K562 (cell line): ENCODE measurements around the gene ROS1. TPM values are rescaled to one million over a fixed set of nuclear protein-coding genes. Genes with fewer than 3 reads are reported as not detected.
A peak's percentile ranks its signal among the peaks of the same experiment; 100 is the strongest.

Experiments
- ATAC-seq: fragments of 200-7000 bp; cut with Tn5 transposase; 3 replicates; pipeline ENCODE4 v1.9.1; 2020; ENCODE audit warnings: moderate library complexity
- BruUV-seq: library from RNA; stranded (reverse); fragments of 400-500 nt; replicated peaks from 2 replicates; lab custom pipeline; 2021; lab: Mats Ljungman, UMichigan
- CTCF ChIA-PET: fragments of 300-600 bp; formaldehyde crosslinking; extraction: SDS; loops from one replicate; lab custom pipeline; 2021; ENCODE audit warnings: low intra/inter-chr PET ratio; lab: Yijun Ruan, JAX
- POLR2A ChIA-PET: fragments of 300-600, 350-650 bp; sonication (Branson Sonifier 250); formaldehyde crosslinking; extraction: SDS; loops from one replicate; lab custom pipeline; 2021; ENCODE audit warnings: antibody characterized with exemption, inconsistent platforms; lab: Yijun Ruan, JAX
- DNase-seq, 4 experiments: peaks; one replicate each; pipeline versions ENCODE4 v3.0.0 to v3.0.0-alpha.2; 2011 to 2018; ENCODE audit warnings: low spot score in 3 of 4, mixed read lengths in 3 of 4; ENCODE audit errors: extremely low read depth in 1 of 4
- FAIRE-seq: peaks from 2 replicates; lab custom pipeline; 2011; peaks lifted over from hg19 to GRCh38; lab: Jason Lieb, UNC
- H2AFZ ChIP-seq: 2 replicates; pipeline ENCODE4 v1.6.0; 2011; ENCODE audit warnings: low read depth, low read length, control low read depth, inconsistent platforms
- H3K27ac ChIP-seq: fragments of 200-600 bp; 3 replicates; pipeline ENCODE4 v1.8.0; 2011; ENCODE audit warnings: low read depth, mild to moderate bottlenecking, control low read depth, inconsistent platforms, low read length, moderate library complexity, mixed read lengths; ENCODE audit errors: extremely low read depth
- H3K27me3 ChIP-seq, 2 experiments: fragments of 300-600 bp in 1 of 2; 2 replicates in 1 of 2; 3 replicates in 1 of 2; pipeline versions ENCODE4 v1.6.0 to v1.8.0; 2011; ENCODE audit warnings: inconsistent platforms in 2 of 2, low read length in 2 of 2, mild to moderate bottlenecking in 1 of 2, mixed read lengths in 1 of 2, moderate library complexity in 1 of 2; ENCODE audit not compliant: control insufficient read depth in 2 of 2, insufficient read depth in 2 of 2
- H3K36me3 ChIP-seq: fragments of 300-600 bp; 3 replicates; pipeline ENCODE4 v1.8.0; 2011; ENCODE audit warnings: mild to moderate bottlenecking, low read length, inconsistent platforms; ENCODE audit not compliant: control insufficient read depth, insufficient read depth
- H3K4me1 ChIP-seq, 2 experiments: fragments of 200-600 bp in 1 of 2; replicated peaks in 1 of 2; 2 replicates in 1 of 2; 3 replicates in 1 of 2; pipeline versions ENCODE4 v1.5.1 to v1.8.0; 2011; ENCODE audit warnings: inconsistent platforms in 2 of 2, low read length in 2 of 2, mild to moderate bottlenecking in 1 of 2, mixed read lengths in 1 of 2, moderate library complexity in 1 of 2; ENCODE audit not compliant: control insufficient read depth in 2 of 2, insufficient read depth in 2 of 2
- H3K4me2 ChIP-seq: 2 replicates; pipeline ENCODE4 v1.6.1; 2011; ENCODE audit warnings: low read length, control low read depth, inconsistent platforms, mixed read lengths; ENCODE audit not compliant: insufficient read depth
- H3K4me3 ChIP-seq: fragments of 200-600 bp; sonication (generic), shearing (Covaris generic); 2 replicates; pipeline ENCODE4 v1.5.1; 2016; ENCODE audit warnings: control low read depth, inconsistent platforms
- H3K79me2 ChIP-seq: fragments of 200-600 bp; 3 replicates; pipeline ENCODE4 v1.8.0; 2011; ENCODE audit warnings: low read length, inconsistent platforms; ENCODE audit not compliant: control insufficient read depth, insufficient read depth
- H3K9ac ChIP-seq, 2 experiments: 2 replicates each; pipeline versions ENCODE4 v1.6.0 to v1.6.1; 2011; ENCODE audit warnings: low read depth in 2 of 2, low read length in 2 of 2, control low read depth in 1 of 2, inconsistent platforms in 1 of 2, mild to moderate bottlenecking in 1 of 2, mixed read lengths in 1 of 2; ENCODE audit not compliant: insufficient read depth in 1 of 2
- H3K9me1 ChIP-seq: one replicate; pipeline ENCODE4 v1.6.0; 2011; ENCODE audit warnings: inconsistent platforms, mild to moderate bottlenecking, low read length, moderate library complexity; ENCODE audit not compliant: control insufficient read depth, insufficient read depth
- H3K9me3 ChIP-seq: replicated peaks from 2 replicates; pipeline ENCODE4 v1.5.1; 2011; ENCODE audit warnings: low read depth, low read length, inconsistent platforms; ENCODE audit not compliant: control insufficient read depth, insufficient read depth
- H4K20me1 ChIP-seq: replicated peaks from 2 replicates; pipeline ENCODE4 v1.6.1; 2011; ENCODE audit warnings: low read length, inconsistent platforms, mixed read lengths; ENCODE audit not compliant: control insufficient read depth, insufficient read depth
- ELF2 ChIP-seq: fragments of 250-450 bp; sonication (Bioruptor Pico); IDR thresholded peaks from 2 replicates; pipeline ENCODE4 v1.5.0; 2021; ENCODE audit warnings: mild to moderate bottlenecking
- FOXJ3 ChIP-seq: sonication (generic); formaldehyde crosslinking; IDR thresholded peaks from 2 replicates; pipeline ENCODE4 v1.4.0; 2020; ENCODE audit warnings: mild to moderate bottlenecking, missing genetic modification reagents
- NFIC ChIP-seq: fragments of 450-650 bp; IDR thresholded peaks from 2 replicates; pipeline ENCODE4 v1.6.1; 2017; ENCODE audit warnings: mild to moderate bottlenecking, inconsistent platforms
- PURB ChIP-seq: sonication (generic); formaldehyde crosslinking; IDR thresholded peaks from 2 replicates; pipeline ENCODE4 v1.9.0; 2021; ENCODE audit warnings: low read depth, mild to moderate bottlenecking, missing genetic modification reagents
- PYGO2 ChIP-seq: fragments of 450-650 bp; IDR thresholded peaks from 2 replicates; pipeline ENCODE4 v1.6.1; 2016; ENCODE audit warnings: mild to moderate bottlenecking, missing genetic modification characterization, moderate library complexity, missing compliant biosample characterization
- RUNX1 ChIP-seq: sonication (generic); IDR thresholded peaks from 2 replicates; pipeline ENCODE4 v1.6.1; 2016; ENCODE audit warnings: antibody characterized with exemption, low read depth
- ZC3H8 ChIP-seq: fragments of 450-650 bp; IDR thresholded peaks from 2 replicates; pipeline ENCODE4 v1.6.1; 2017
- ZNF133 ChIP-seq: fragments of 250-450 bp; sonication (Bioruptor Pico); IDR thresholded peaks from 2 replicates; pipeline ENCODE4 v1.4.0; 2020; ENCODE audit warnings: mild to moderate bottlenecking
- ZNF436 ChIP-seq: fragments of 250-450, 450-650 bp; sonication (Bioruptor Pico); formaldehyde crosslinking; IDR thresholded peaks from 2 replicates; pipeline ENCODE4 v1.7.0; 2020; ENCODE audit warnings: mild to moderate bottlenecking
- ZNF764 ChIP-seq: fragments of 250-450 bp; sonication (Bioruptor Pico); IDR thresholded peaks from 2 replicates; pipeline ENCODE4 v1.4.0; 2020; ENCODE audit warnings: low read depth, mild to moderate bottlenecking, moderate library complexity
- WGBS: fragments of 100-300 bp; shearing (Covaris generic); methylation state at CpG from one replicate; pipeline ENCODE4 v1.1.6; 2016; ENCODE audit warnings: low coverage, mixed read lengths; ENCODE audit not compliant: insufficient coverage; ENCODE audit errors: missing lambda C conversion rate; 5-methylcytosine and 5-hydroxymethylcytosine counted together
- in situ Hi-C: fragments of 300-500 bp; cut with MboI; formaldehyde crosslinking; loops from 4 replicates; pipeline ENCODE4 v1.15.0; 2018; ENCODE audit warnings: inconsistent platforms, mixed read lengths
- intact Hi-C: fragments of 100-400 bp; cut with micrococcal nuclease; formaldehyde crosslinking; loops from 2 replicates; pipeline ENCODE4 v1.14.2; 2022
- polyA plus RNA-seq, 8 experiments: library from polyadenylated mRNA; depleted of rRNA in 4 of 8; stranded (reverse) in 5 of 8; unstranded in 3 of 8; fragments of >200 nt; fragmentation: Nextera tagmentation in 2 of 8; fragmentation: Illumina TruSeq in 1 of 8; extraction: Ambion mirVana in 2 of 8; extraction: Trizol in 1 of 8; gene quantifications; 2 replicates each; pipeline versions ENCODE4 v1.2.1 to v1.2.3, GENCODE V29; 2011 to 2014; ENCODE audit warnings: inconsistent platforms in 1 of 8, missing spikeins in 1 of 8
- total RNA-seq, 7 experiments: library from RNA; depleted of rRNA in 6 of 7; stranded (reverse); fragments of >200 nt in 6 of 7; fragmentation: Illumina TruSeq in 2 of 7; extraction: Trizol in 2 of 7; gene quantifications; 2 replicates each; pipeline versions ENCODE4 v1.2.1 to v1.2.3, GENCODE V29; 2011 to 2021; ENCODE audit warnings: low replicate concordance in 1 of 7
- TF ChIP-seq, protein P1 (sequence below): IDR thresholded peaks from 3 replicates; pipeline ENCODE4 v1.6.1; 2011; ENCODE audit warnings: borderline replicate concordance, mild to moderate bottlenecking; ENCODE audit not compliant: insufficient read length, insufficient read depth
- TF ChIP-seq, protein P2 (sequence below): fragments of 250-450 bp; sonication (Bioruptor Pico); IDR thresholded peaks from 2 replicates; pipeline ENCODE4 v1.5.1; 2021; ENCODE audit warnings: mild to moderate bottlenecking
- TF ChIP-seq, protein P3 (sequence below): fragments of 250-450 bp; sonication (Bioruptor Pico); IDR thresholded peaks from 2 replicates; pipeline ENCODE4 v1.8.0; 2022; ENCODE audit warnings: inconsistent platforms, mild to moderate bottlenecking, moderate library complexity, borderline replicate concordance
- TF ChIP-seq, protein P4 (sequence below): fragments of 450-650 bp; formaldehyde crosslinking; IDR thresholded peaks from 2 replicates; pipeline ENCODE4 v1.4.0; 2022; ENCODE audit warnings: missing genetic modification characterization
- TF ChIP-seq, protein P5 (sequence below): fragments of 200-800 bp; sonication (Bioruptor generic); IDR thresholded peaks from 2 replicates; pipeline ENCODE4 v1.6.1; 2017; ENCODE audit warnings: missing genetic modification characterization, missing compliant biosample characterization

The ROS1 gene
- total and polyA plus RNA-seq, 9 of the 15 experiments (the other 6 are each of a cell fraction or from before 2014, with no cell fraction given), result under 0.01 to 0.16 (median 0.04) TPM; not detected in 6

DNA sequence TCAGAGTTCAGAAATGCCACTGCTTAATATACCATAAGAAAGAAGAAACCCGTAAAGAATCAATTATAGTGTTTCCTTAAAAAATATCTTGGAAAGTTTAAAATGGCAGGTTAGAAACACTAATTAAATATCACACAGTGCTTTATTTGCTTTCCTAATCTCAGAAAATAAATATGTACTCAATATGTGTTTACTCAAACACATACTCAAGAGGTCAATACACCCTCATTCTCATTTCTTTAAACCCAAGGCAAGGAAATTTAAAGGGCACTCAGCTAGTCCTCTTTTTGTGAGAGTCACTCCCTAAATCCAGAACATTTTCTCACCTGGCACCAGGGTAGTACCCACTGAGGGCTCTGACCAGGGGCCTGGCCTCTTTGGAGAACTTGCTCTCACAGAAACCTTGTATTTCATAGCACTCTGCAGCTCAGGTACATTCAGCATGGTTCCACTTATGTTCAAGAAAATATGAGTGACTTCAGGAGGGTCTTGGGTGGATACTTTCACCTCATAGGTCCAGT lies 38.2 kb downstream of the ROS1 start (continued):
- TF ChIP-seq, protein P1, sequence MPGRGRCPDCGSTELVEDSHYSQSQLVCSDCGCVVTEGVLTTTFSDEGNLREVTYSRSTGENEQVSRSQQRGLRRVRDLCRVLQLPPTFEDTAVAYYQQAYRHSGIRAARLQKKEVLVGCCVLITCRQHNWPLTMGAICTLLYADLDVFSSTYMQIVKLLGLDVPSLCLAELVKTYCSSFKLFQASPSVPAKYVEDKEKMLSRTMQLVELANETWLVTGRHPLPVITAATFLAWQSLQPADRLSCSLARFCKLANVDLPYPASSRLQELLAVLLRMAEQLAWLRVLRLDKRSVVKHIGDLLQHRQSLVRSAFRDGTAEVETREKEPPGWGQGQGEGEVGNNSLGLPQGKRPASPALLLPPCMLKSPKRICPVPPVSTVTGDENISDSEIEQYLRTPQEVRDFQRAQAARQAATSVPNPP, result no peak
- TF ChIP-seq ZC3H8 (no peak), ELF2 (CRISPR knock-in tag) (no peak), RUNX1 (no peak)
- TF ChIP-seq, all 486 proteins: peak for 0

DNA sequence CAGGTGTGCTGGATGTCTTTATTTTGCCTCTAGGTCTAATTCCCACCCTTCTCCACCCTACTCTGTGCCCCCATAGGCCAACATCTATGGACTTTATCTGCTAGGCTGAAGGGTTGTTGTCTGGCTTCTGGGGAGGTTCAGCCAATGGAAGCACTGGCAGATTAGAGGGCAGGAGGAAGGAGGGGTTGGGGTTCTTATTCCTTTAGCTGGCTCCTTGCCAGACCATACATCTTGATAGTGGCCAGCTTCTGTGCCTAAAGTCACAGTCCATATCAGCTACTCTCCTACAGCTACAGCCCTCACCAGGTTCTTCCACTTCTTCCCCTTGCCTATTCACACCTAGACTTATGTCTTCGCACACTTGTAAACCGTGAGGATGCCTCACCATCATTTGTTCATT lies 41.1 kb downstream of the ROS1 start:
- H3K36me3 ChIP-seq, result no peaks in the 10 kb centered on the region
- no peaks in the 10 kb centered on the region for H3K79me2 ChIP-seq
- in situ Hi-C loops, result no loop called here
- H3K9me3 ChIP-seq, result no peaks in the 10 kb centered on the region
- H3K27me3 ChIP-seq, result peaks cover 0 to 3% of the 10 kb centered on the region in 2 experiments; a peak in 1 of 5 replicates
- CTCF ChIA-PET, result no interaction called here
- peak; percentile 78 for FAIRE-seq
- no peaks in the 10 kb centered on the region for H4K20me1 ChIP-seq
- intact Hi-C loops, result no loop called here
- H3K4me3 ChIP-seq, result no peak overlapping the region
- no peak overlapping the region for H3K9ac ChIP-seq
- DNase-seq, result peak in 2 of 4 experiments; percentile 8 to 46
- POLR2A ChIA-PET, result no interaction called here
- no peaks in the 10 kb centered on the region for H3K9me1 ChIP-seq
- BruUV-seq, result no TSS peak
- ATAC-seq, result peak; percentile 72
- no peak overlapping the region for H2AFZ ChIP-seq
- no peak overlapping the region for H3K27ac ChIP-seq
- no peak overlapping the region for H3K4me2 ChIP-seq
- 3% methylated on average over 2 of the region's 2 CpGs for WGBS
- H3K4me1 ChIP-seq, result no peaks in the 10 kb centered on the region; a peak in 1 of 5 replicates
- TF ChIP-seq PURB (CRISPR knock-in tag) (no peak), ZNF764 (CRISPR knock-in tag) (no peak), PYGO2 (tag) (no peak), NFIC (peak; percentile 95), ZNF436 (CRISPR knock-in tag) (no peak), ZNF133 (CRISPR knock-in tag) (no peak), FOXJ3 (CRISPR knock-in tag) (no peak)
- TF ChIP-seq, protein P2, sequence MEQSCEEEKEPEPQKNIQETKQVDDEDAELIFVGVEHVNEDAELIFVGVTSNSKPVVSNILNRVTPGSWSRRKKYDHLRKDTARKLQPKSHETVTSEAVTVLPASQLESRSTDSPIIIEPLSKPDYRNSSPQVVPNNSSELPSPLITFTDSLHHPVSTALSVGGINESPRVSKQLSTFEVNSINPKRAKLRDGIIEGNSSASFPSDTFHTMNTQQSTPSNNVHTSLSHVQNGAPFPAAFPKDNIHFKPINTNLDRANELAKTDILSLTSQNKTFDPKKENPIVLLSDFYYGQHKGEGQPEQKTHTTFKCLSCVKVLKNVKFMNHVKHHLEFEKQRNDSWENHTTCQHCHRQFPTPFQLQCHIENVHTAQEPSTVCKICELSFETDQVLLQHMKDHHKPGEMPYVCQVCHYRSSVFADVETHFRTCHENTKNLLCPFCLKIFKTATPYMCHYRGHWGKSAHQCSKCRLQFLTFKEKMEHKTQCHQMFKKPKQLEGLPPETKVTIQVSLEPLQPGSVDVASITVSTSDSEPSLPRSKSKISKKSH, result no peak
- TF ChIP-seq, protein P3, sequence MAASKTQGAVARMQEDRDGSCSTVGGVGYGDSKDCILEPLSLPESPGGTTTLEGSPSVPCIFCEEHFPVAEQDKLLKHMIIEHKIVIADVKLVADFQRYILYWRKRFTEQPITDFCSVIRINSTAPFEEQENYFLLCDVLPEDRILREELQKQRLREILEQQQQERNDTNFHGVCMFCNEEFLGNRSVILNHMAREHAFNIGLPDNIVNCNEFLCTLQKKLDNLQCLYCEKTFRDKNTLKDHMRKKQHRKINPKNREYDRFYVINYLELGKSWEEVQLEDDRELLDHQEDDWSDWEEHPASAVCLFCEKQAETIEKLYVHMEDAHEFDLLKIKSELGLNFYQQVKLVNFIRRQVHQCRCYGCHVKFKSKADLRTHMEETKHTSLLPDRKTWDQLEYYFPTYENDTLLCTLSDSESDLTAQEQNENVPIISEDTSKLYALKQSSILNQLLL (CRISPR knock-in tag), result no peak
- TF ChIP-seq, protein P4, sequence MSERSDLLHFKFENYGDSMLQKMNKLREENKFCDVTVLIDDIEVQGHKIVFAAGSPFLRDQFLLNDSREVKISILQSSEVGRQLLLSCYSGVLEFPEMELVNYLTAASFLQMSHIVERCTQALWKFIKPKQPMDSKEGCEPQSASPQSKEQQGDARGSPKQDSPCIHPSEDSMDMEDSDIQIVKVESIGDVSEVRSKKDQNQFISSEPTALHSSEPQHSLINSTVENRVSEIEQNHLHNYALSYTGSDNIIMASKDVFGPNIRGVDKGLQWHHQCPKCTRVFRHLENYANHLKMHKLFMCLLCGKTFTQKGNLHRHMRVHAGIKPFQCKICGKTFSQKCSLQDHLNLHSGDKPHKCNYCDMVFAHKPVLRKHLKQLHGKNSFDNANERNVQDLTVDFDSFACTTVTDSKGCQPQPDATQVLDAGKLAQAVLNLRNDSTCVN, result no peak
- TF ChIP-seq, protein P5, sequence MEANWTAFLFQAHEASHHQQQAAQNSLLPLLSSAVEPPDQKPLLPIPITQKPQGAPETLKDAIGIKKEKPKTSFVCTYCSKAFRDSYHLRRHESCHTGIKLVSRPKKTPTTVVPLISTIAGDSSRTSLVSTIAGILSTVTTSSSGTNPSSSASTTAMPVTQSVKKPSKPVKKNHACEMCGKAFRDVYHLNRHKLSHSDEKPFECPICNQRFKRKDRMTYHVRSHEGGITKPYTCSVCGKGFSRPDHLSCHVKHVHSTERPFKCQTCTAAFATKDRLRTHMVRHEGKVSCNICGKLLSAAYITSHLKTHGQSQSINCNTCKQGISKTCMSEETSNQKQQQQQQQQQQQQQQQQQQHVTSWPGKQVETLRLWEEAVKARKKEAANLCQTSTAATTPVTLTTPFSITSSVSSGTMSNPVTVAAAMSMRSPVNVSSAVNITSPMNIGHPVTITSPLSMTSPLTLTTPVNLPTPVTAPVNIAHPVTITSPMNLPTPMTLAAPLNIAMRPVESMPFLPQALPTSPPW (CRISPR knock-in tag), result peak; percentile 76
